HL-60 (cell line): ENCODE data around the gene MTCL1.

Source experiments
- DNase-seq, 2 experiments: peaks; one replicate each; pipeline ENCODE4 v3.0.0-alpha.2; 2010 to 2020; ENCODE audit warnings: low read depth in 1 of 2, low spot score in 1 of 2
- H3K27ac ChIP-seq: fragments of 250-450 bp; sonication (Bioruptor Pico); replicated peaks from 2 replicates; pipeline ENCODE4 v1.5.1; 2020; ENCODE audit warnings: mild to moderate bottlenecking, moderate library complexity
- H3K27me3 ChIP-seq: fragments of 250-450 bp; sonication (Bioruptor Pico); 2 replicates; pipeline ENCODE4 v1.5.1; 2021; ENCODE audit warnings: mild to moderate bottlenecking, moderate library complexity; ENCODE audit not compliant: insufficient read depth, poor library complexity, severe bottlenecking
- H3K4me3 ChIP-seq: replicated peaks from 2 replicates; pipeline ENCODE4 v1.5.1; 2011; ENCODE audit warnings: mild to moderate bottlenecking, control low read depth, low read length; ENCODE audit not compliant: insufficient read depth
- CTCF ChIP-seq: IDR thresholded peaks from one replicate; pipeline ENCODE4 v1.5.1; 2011; ENCODE audit warnings: low read length, control low read depth, inconsistent platforms; ENCODE audit not compliant: insufficient read depth
- GABPA ChIP-seq: IDR thresholded peaks from 2 replicates; pipeline ENCODE4 v1.6.1; 2012; ENCODE audit warnings: low read depth
- POLR2AphosphoS5 ChIP-seq: IDR thresholded peaks from 2 replicates; pipeline ENCODE4 v1.6.1; 2012; ENCODE audit warnings: low read depth
- REST ChIP-seq: IDR thresholded peaks from 2 replicates; pipeline ENCODE4 v1.6.1; 2012; ENCODE audit warnings: low read depth; ENCODE audit not compliant: insufficient replicate concordance
- SPI1 ChIP-seq: IDR thresholded peaks from 2 replicates; pipeline ENCODE4 v1.6.1; 2012; ENCODE audit warnings: low read depth, mild to moderate bottlenecking, borderline replicate concordance

MTCL1 gene

GRCh38 chr18:8783335-8783993 lies 78.1 kb downstream of the MTCL1 start:
- H3K4me3 ChIP-seq = no peak overlapping the region
- TF ChIP-seq REST (no peak), SPI1 (no peak), CTCF (no peak), GABPA (no peak), POLR2AphosphoS5 (no peak)
- peaks cover 10% of the 10 kb centered on the region for H3K27me3 ChIP-seq
- DNase-seq = no peak
- no peak overlapping the region for H3K27ac ChIP-seq

GRCh38 chr18:8783994-8784530 lies 78.7 kb downstream of the MTCL1 start:
- TF ChIP-seq CTCF (no peak), SPI1 (no peak), POLR2AphosphoS5 (no peak), REST (no peak), GABPA (no peak)
- Histone ChIP-seq H3K27ac (no peak overlapping the region), H3K4me3 (no peak overlapping the region), H3K27me3 (peaks cover 10% of the 10 kb centered on the region)
- no peak for DNase-seq

- Histone ChIP-seq H3K27me3 (peaks cover 15% of the 10 kb centered on the region), H3K27ac (no peak overlapping the region), H3K4me3 (no peak overlapping the region)
- no peak for TF ChIP-seq REST
- TF ChIP-seq SPI1 = no peak
- no peak for TF ChIP-seq GABPA
- no peak for TF ChIP-seq CTCF
- no peak for TF ChIP-seq POLR2AphosphoS5
- no peak for DNase-seq
Observed at GRCh38 chr18:8785261-8785660, 79.9 kb downstream of the MTCL1 start.
